ENCODE data around the gene IQGAP2. TPM values are rescaled to one million over a fixed set of nuclear protein-coding genes. Genes with fewer than 3 reads are reported as not detected.

Gene IQGAP2
- total RNA-seq, 1 donor from 2014 or later = 43.5 TPM

GRCh38 chr5:76449606-76450005 lies 46.5 kb downstream of the IQGAP2 start:
- no peak for DNase-seq

GRCh38 chr5:76450054-76450453 lies 47.0 kb downstream of the IQGAP2 start:
- no peak for DNase-seq

- DNase-seq = no peak
Measured at GRCh38 chr5:76451031-76451701, 48.1 kb downstream of the IQGAP2 start.

- DNase-seq = peak; percentile 12
Measured at GRCh38 chr5:76455531-76456133, 52.5 kb downstream of the IQGAP2 start.

- no peak for DNase-seq
Measured at GRCh38 chr5:76456258-76456657, 53.2 kb downstream of the IQGAP2 start.

- no peak for DNase-seq
Measured at GRCh38 chr5:76457674-76458485, 54.8 kb downstream of the IQGAP2 start.

- no peak for DNase-seq
Measured at GRCh38 chr5:76458486-76458830, 55.4 kb downstream of the IQGAP2 start.

GRCh38 chr5:76460104-76460503 lies 57.0 kb downstream of the IQGAP2 start:
- DNase-seq = no peak

- DNase-seq = no peak
Measured at GRCh38 chr5:76462097-76462667, 59.1 kb downstream of the IQGAP2 start.

GRCh38 chr5:76467216-76467615 lies 64.1 kb downstream of the IQGAP2 start:
- DNase-seq = no peak

GRCh38 chr5:76468635-76469425 lies 65.7 kb downstream of the IQGAP2 start:
- no peak for DNase-seq

- no peak for DNase-seq
Measured at GRCh38 chr5:76469656-76470290, 66.7 kb downstream of the IQGAP2 start.

GRCh38 chr5:76470976-76471375 lies 67.9 kb downstream of the IQGAP2 start:
- no peak for DNase-seq

GRCh38 chr5:76471406-76471805 lies 68.3 kb downstream of the IQGAP2 start:
- DNase-seq = no peak

- DNase-seq = no peak
Measured at GRCh38 chr5:76471987-76472334, 68.9 kb downstream of the IQGAP2 start.

- DNase-seq = no peak
Measured at GRCh38 chr5:76472335-76473008, 69.4 kb downstream of the IQGAP2 start.

GRCh38 chr5:76473009-76473336 lies 69.9 kb downstream of the IQGAP2 start:
- DNase-seq = no peak

- DNase-seq = no peak
Measured at GRCh38 chr5:76473661-76474060, 70.6 kb downstream of the IQGAP2 start.

GRCh38 chr5:76474377-76474776 lies 71.3 kb downstream of the IQGAP2 start:
- no peak for DNase-seq

- DNase-seq = no peak
Measured at GRCh38 chr5:76475385-76475784, 72.3 kb downstream of the IQGAP2 start.

- DNase-seq = no peak
Measured at GRCh38 chr5:76475936-76476335, 72.9 kb downstream of the IQGAP2 start.
